ENCODE results near the gene JMJD4. TPM values are rescaled to one million over a fixed set of nuclear protein-coding genes. Genes with fewer than 3 reads are reported as not detected.

The JMJD4 gene
- total and polyA plus RNA-seq, 2 donors (not counting 3 experiments of a cell fraction or from before 2014, with no cell fraction given): 17.3 to 31.2 TPM

GRCh38 chr1:227781314-227781930 is 46.3 kb upstream of the JMJD4 start:
- H3K9ac ChIP-seq (replicated peaks; ENCODE audit: extremely low read depth, insufficient read depth, low read length): no peak overlapping the region
- H3K9me1 ChIP-seq (replicated peaks; ENCODE audit: control insufficient read depth, extremely low read depth, insufficient read depth, low read length): no peaks in the 10 kb centered on the region
- H3K4me2 ChIP-seq (ENCODE audit: insufficient read depth, low read length): no peak overlapping the region
- H2AFZ ChIP-seq (ENCODE audit: low read depth, low read length): no peak overlapping the region
- H3K9me3 ChIP-seq (replicated peaks; ENCODE audit: control insufficient read depth, insufficient read depth, low read length): no peaks in the 10 kb centered on the region
- no peak for DNase-seq (ENCODE audit: low read depth, low spot score)
- no peaks in the 10 kb centered on the region for H4K20me1 ChIP-seq (replicated peaks; ENCODE audit: control insufficient read depth, extremely low read depth, insufficient read depth, low read length)
- no peak overlapping the region for H3K4me3 ChIP-seq (replicated peaks in 1 of 3; ENCODE audit: insufficient read depth in 1 of 3, low read depth in 1 of 3, low read length in 3 of 3)
- H3K79me2 ChIP-seq (ENCODE audit: control insufficient read depth, insufficient read depth, low read length): no peaks in the 10 kb centered on the region
- no TSS peak for BruUV-seq (replicated peaks)
- intact Hi-C loops (cut with micrococcal nuclease) (loop anchor here (10.0 kb wide), 2 partner anchors 303 to 383 kb away; partner anchors contain the start of genes ARF1 and IBA57), dilution Hi-C loops (cut with MboI; ENCODE audit: extremely low pct_ligation_motif_present, low sequenced_read_pairs) (no loop called here)
- CTCF ChIA-PET: no interaction called here
- TF ChIP-seq FOS (IDR thresholded peaks at IDR 0.05; ENCODE audit: borderline replicate concordance, insufficient read depth, low read length): no peak
- no peak for TF ChIP-seq JUN (IDR thresholded peaks at IDR 0.05; ENCODE audit: borderline replicate concordance, insufficient read depth, insufficient read length, low read depth)
- TF ChIP-seq GATA2 (IDR thresholded peaks at IDR 0.05; ENCODE audit: insufficient read depth, insufficient read length, low read depth, low read length): no peak
- no peak for TF ChIP-seq POLR2AphosphoS5 (IDR thresholded peaks at IDR 0.05; ENCODE audit: insufficient read depth, low read depth, low read length)
- TF ChIP-seq MAX (IDR thresholded peaks at IDR 0.05; ENCODE audit: insufficient read depth, insufficient read length): no peak
- no peak for TF ChIP-seq MYC (IDR thresholded peaks at IDR 0.05; ENCODE audit: low read depth, low read length)
- no peak for TF ChIP-seq POLR2A (IDR thresholded peaks at IDR 0.05; ENCODE audit: low read depth, low read length)
- H3K4me1 ChIP-seq (ENCODE audit: control insufficient read depth, extremely low read depth, insufficient read depth, low read length): peaks cover 3% of the 10 kb centered on the region
- peaks cover 0 to 1% of the 10 kb centered on the region in 2 experiments for H3K27me3 ChIP-seq (ENCODE audit: control insufficient read depth in 2 of 2, insufficient read depth in 2 of 2, low read length in 2 of 2)
- H3K36me3 ChIP-seq (ENCODE audit: control insufficient read depth in 2 of 2, extremely low read depth in 1 of 2, insufficient read depth in 2 of 2, low read length in 2 of 2): peaks cover 0 to 2% of the 10 kb centered on the region in 2 experiments
- no peak for FAIRE-seq
- POLR2A ChIA-PET: no interaction called here
- H3K27ac ChIP-seq (ENCODE audit: insufficient read depth, low read depth, low read length): no peak overlapping the region

Measured in endothelial cell of umbilical vein (primary cell).